Endothelial cell of umbilical vein (primary cell): ENCODE results near the gene LPP. TPM values are rescaled to one million over a fixed set of nuclear protein-coding genes. Genes with fewer than 3 reads are reported as not detected.

Experiments
- BruUV-seq: library from RNA; stranded (reverse); fragments of 400-500 nt; replicated peaks from 2 replicates; lab custom pipeline; 2021; lab: Mats Ljungman, UMichigan
- CTCF ChIA-PET: fragments of 300-600, 350-600 bp; sonication (Branson Sonifier 250); formaldehyde crosslinking; loops from one replicate; lab custom pipeline; 2021; ENCODE audit warnings: antibody characterized with exemption, inconsistent platforms; lab: Charles Lee
- POLR2A ChIA-PET: fragments of 300-600, 350-600 bp; sonication (Branson Sonifier 250); formaldehyde crosslinking; loops from one replicate; lab custom pipeline; 2021; ENCODE audit warnings: antibody characterized with exemption, inconsistent platforms; lab: Charles Lee
- DNase-seq: peaks from one replicate; pipeline ENCODE4 v3.0.0-alpha.2; 2011; ENCODE audit warnings: low read depth, low spot score
- FAIRE-seq: peaks from 2 replicates; lab custom pipeline; 2011; peaks lifted over from hg19 to GRCh38; lab: Jason Lieb, UNC
- H2AFZ ChIP-seq: 2 replicates; pipeline ENCODE4 v1.6.0; 2012; ENCODE audit warnings: low read depth, low read length, control low read depth, inconsistent platforms
- H3K27ac ChIP-seq: 2 replicates; pipeline ENCODE4 v1.5.1; 2011; ENCODE audit warnings: low read depth, mild to moderate bottlenecking, control low read depth, low read length, moderate library complexity; ENCODE audit not compliant: insufficient read depth
- H3K27me3 ChIP-seq, 2 experiments: 2 replicates each; pipeline versions ENCODE4 v1.6.0 to v1.6.1; 2011; ENCODE audit warnings: low read length in 2 of 2, mixed read lengths in 1 of 2; ENCODE audit not compliant: control insufficient read depth in 2 of 2, insufficient read depth in 2 of 2
- H3K36me3 ChIP-seq, 2 experiments: 2 replicates in 1 of 2; 3 replicates in 1 of 2; pipeline ENCODE4 v1.5.1; 2011; ENCODE audit warnings: low read length in 2 of 2, mild to moderate bottlenecking in 1 of 2, moderate library complexity in 1 of 2; ENCODE audit not compliant: control insufficient read depth in 2 of 2, insufficient read depth in 2 of 2; ENCODE audit errors: extremely low read depth in 1 of 2
- H3K4me1 ChIP-seq: 3 replicates; pipeline ENCODE4 v1.5.1; 2011; ENCODE audit warnings: mild to moderate bottlenecking, low read length; ENCODE audit not compliant: control insufficient read depth, insufficient read depth; ENCODE audit errors: extremely low read depth
- H3K4me2 ChIP-seq: 2 replicates; pipeline ENCODE4 v1.6.1; 2011; ENCODE audit warnings: low read length, control low read depth, mixed read lengths; ENCODE audit not compliant: insufficient read depth
- H3K4me3 ChIP-seq, 3 experiments: fragments of 200-600 bp in 1 of 3; sonication (generic), shearing (Covaris generic) in 1 of 3; replicated peaks in 1 of 3; 2 replicates each; pipeline ENCODE4 v1.5.1; 2011 to 2016; ENCODE audit warnings: control low read depth in 3 of 3, low read length in 3 of 3, mild to moderate bottlenecking in 2 of 3, inconsistent platforms in 1 of 3, low read depth in 1 of 3, moderate library complexity in 1 of 3; ENCODE audit not compliant: insufficient read depth in 1 of 3
- H3K79me2 ChIP-seq: 2 replicates; pipeline ENCODE4 v1.6.0; 2012; ENCODE audit warnings: low read length, inconsistent platforms; ENCODE audit not compliant: control insufficient read depth, insufficient read depth
- H3K9ac ChIP-seq: replicated peaks from 2 replicates; pipeline ENCODE3; 2011; ENCODE audit warnings: low read length, control low read depth; ENCODE audit not compliant: insufficient read depth; ENCODE audit errors: extremely low read depth
- H3K9me1 ChIP-seq: replicated peaks from 3 replicates; pipeline ENCODE4 v1.6.0; 2011; ENCODE audit warnings: mild to moderate bottlenecking, low read length; ENCODE audit not compliant: control insufficient read depth, insufficient read depth; ENCODE audit errors: extremely low read depth
- H3K9me3 ChIP-seq: replicated peaks from 2 replicates; pipeline ENCODE4 v1.5.1; 2012; ENCODE audit warnings: low read length, inconsistent platforms; ENCODE audit not compliant: control insufficient read depth, insufficient read depth
- H4K20me1 ChIP-seq: replicated peaks from 2 replicates; pipeline ENCODE3; 2011; ENCODE audit warnings: mild to moderate bottlenecking, low read length; ENCODE audit not compliant: control insufficient read depth, insufficient read depth; ENCODE audit errors: extremely low read depth
- EZH2 ChIP-seq: IDR thresholded peaks from 2 replicates; pipeline ENCODE4 v1.6.1; 2012; ENCODE audit warnings: borderline replicate concordance, low read depth, mild to moderate bottlenecking, moderate library complexity, low read length, inconsistent platforms; ENCODE audit not compliant: severe bottlenecking
- FOS ChIP-seq: IDR thresholded peaks from 2 replicates; pipeline ENCODE4 v1.6.1; 2011; ENCODE audit warnings: mild to moderate bottlenecking, low read length, moderate library complexity, borderline replicate concordance; ENCODE audit not compliant: insufficient read depth
- GATA2 ChIP-seq: IDR thresholded peaks from 2 replicates; pipeline ENCODE4 v1.7.0; 2011; ENCODE audit warnings: low read depth, mild to moderate bottlenecking, moderate library complexity, mixed read lengths, low read length; ENCODE audit not compliant: insufficient read length, insufficient read depth
- JUN ChIP-seq: IDR thresholded peaks from 2 replicates; pipeline ENCODE4 v1.6.1; 2011; ENCODE audit warnings: borderline replicate concordance, low read depth; ENCODE audit not compliant: insufficient read length, insufficient read depth
- MAX ChIP-seq: IDR thresholded peaks from 2 replicates; pipeline ENCODE4 v1.6.1; 2011; ENCODE audit not compliant: insufficient read depth, insufficient read length
- MYC ChIP-seq: IDR thresholded peaks from one replicate; pipeline ENCODE4 v1.6.1; 2011; ENCODE audit warnings: mild to moderate bottlenecking, low read depth, low read length
- POLR2A ChIP-seq: IDR thresholded peaks from 2 replicates; pipeline ENCODE4 v1.6.1; 2012; ENCODE audit warnings: low read depth, mild to moderate bottlenecking, control low read depth, low read length
- POLR2AphosphoS5 ChIP-seq: IDR thresholded peaks from 2 replicates; pipeline ENCODE4 v1.6.1; 2012; ENCODE audit warnings: low read depth, mild to moderate bottlenecking, control low read depth, low read length, moderate library complexity; ENCODE audit not compliant: insufficient read depth
- dilution Hi-C: fragments of 300-500 bp; cut with MboI; formaldehyde crosslinking; loops from one replicate; pipeline ENCODE4 v1.15.0; 2019; ENCODE audit warnings: low sequenced_read_pairs; ENCODE audit not compliant: extremely low pct_ligation_motif_present
- intact Hi-C: fragments of 100-400 bp; cut with micrococcal nuclease; formaldehyde crosslinking; loops from one replicate; pipeline ENCODE4 v1.10.0; 2022
- polyA plus RNA-seq, 4 experiments: library from polyadenylated mRNA; depleted of rRNA in 3 of 4; stranded (reverse) in 3 of 4; unstranded in 1 of 4; fragments of >200 nt; gene quantifications; 2 replicates each; pipeline versions ENCODE4 v1.2.1 to v1.2.3, GENCODE V29; 2011 to 2012; ENCODE audit warnings: missing spikeins in 1 of 4
- total RNA-seq: library from RNA; stranded (reverse); gene quantifications from 2 replicates; pipeline ENCODE4 v1.2.3, GENCODE V29; 2021
- TF ChIP-seq, protein P1 (sequence below), 2 donors: IDR thresholded peaks; 1 replicate in 1 of 2; 2 replicates in 1 of 2; pipeline ENCODE4 v1.5.1; 2011; ENCODE audit warnings: low read length in 2 of 2, mild to moderate bottlenecking in 2 of 2, moderate library complexity in 2 of 2, control low read depth in 1 of 2, inconsistent platforms in 1 of 2, low read depth in 1 of 2; ENCODE audit not compliant: insufficient read depth in 1 of 2; ENCODE audit errors: extremely low read depth in 1 of 2

The LPP gene
- total and polyA plus RNA-seq, 2 donors (not counting 3 experiments of a cell fraction or from before 2014, with no cell fraction given) = 16.9 to 153 TPM

GRCh38 chr3:188832961-188833721 is 679.2 kb downstream of the LPP start:
- no peaks in the 10 kb centered on the region for H3K9me3 ChIP-seq
- H3K27me3 ChIP-seq = no peaks in the 10 kb centered on the region
- no peaks in the 10 kb centered on the region for H3K4me1 ChIP-seq
- H3K79me2 ChIP-seq = no peaks in the 10 kb centered on the region
- FAIRE-seq = no peak
- H3K9me1 ChIP-seq = no peaks in the 10 kb centered on the region
- BruUV-seq = no TSS peak
- ChIA-PET POLR2A (no interaction called here), CTCF (interaction anchor here (0.5 to 3.1 kb wide), 2 partner anchors 118 to 121 kb away, joined by 3 to 26 read pairs; no protein-coding TSS in a partner anchor)
- intact Hi-C loops (no loop called here), dilution Hi-C loops (no loop called here)
- no peak overlapping the region for H3K9ac ChIP-seq
- no peak for TF ChIP-seq POLR2A
- no peak overlapping the region for H3K27ac ChIP-seq
- H3K4me2 ChIP-seq = no peak overlapping the region
- DNase-seq = no peak
- H3K4me3 ChIP-seq = no peak overlapping the region
- no peaks in the 10 kb centered on the region for H4K20me1 ChIP-seq
- no peaks in the 10 kb centered on the region for H3K36me3 ChIP-seq
- no peak overlapping the region for H2AFZ ChIP-seq

- Histone ChIP-seq H3K79me2 (no peaks in the 10 kb centered on the region), H3K36me3 (no peaks in the 10 kb centered on the region), H3K27ac (no peak overlapping the region), H3K4me2 (no peak overlapping the region), H3K27me3 (no peaks in the 10 kb centered on the region), H3K9ac (no peak overlapping the region), H3K4me1 (no peaks in the 10 kb centered on the region), H3K9me1 (no peaks in the 10 kb centered on the region), H4K20me1 (no peaks in the 10 kb centered on the region), H3K9me3 (no peaks in the 10 kb centered on the region), H3K4me3 (no peak overlapping the region), H2AFZ (no peak overlapping the region)
- ChIA-PET POLR2A (no interaction called here), CTCF (interaction anchor here (1.8 kb wide), 1 partner anchor 120 kb away, joined by 4 read pairs; no protein-coding TSS in a partner anchor)
- BruUV-seq = no TSS peak
- DNase-seq (no peak), FAIRE-seq (no peak)
- intact Hi-C loops (no loop called here), dilution Hi-C loops (no loop called here)
- TF ChIP-seq JUN (no peak), POLR2AphosphoS5 (no peak), EZH2 (no peak), POLR2A (no peak), MAX (no peak), FOS (no peak), GATA2 (no peak), MYC (no peak)
- TF ChIP-seq, protein P1, sequence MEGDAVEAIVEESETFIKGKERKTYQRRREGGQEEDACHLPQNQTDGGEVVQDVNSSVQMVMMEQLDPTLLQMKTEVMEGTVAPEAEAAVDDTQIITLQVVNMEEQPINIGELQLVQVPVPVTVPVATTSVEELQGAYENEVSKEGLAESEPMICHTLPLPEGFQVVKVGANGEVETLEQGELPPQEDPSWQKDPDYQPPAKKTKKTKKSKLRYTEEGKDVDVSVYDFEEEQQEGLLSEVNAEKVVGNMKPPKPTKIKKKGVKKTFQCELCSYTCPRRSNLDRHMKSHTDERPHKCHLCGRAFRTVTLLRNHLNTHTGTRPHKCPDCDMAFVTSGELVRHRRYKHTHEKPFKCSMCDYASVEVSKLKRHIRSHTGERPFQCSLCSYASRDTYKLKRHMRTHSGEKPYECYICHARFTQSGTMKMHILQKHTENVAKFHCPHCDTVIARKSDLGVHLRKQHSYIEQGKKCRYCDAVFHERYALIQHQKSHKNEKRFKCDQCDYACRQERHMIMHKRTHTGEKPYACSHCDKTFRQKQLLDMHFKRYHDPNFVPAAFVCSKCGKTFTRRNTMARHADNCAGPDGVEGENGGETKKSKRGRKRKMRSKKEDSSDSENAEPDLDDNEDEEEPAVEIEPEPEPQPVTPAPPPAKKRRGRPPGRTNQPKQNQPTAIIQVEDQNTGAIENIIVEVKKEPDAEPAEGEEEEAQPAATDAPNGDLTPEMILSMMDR (IDR thresholded peaks at IDR 0.05; ENCODE audit: extremely low read depth in 1 of 2, insufficient read depth in 1 of 2, low read depth in 1 of 2, low read length in 2 of 2) = no peak
Measured at GRCh38 chr3:188834349-188834748, 680.4 kb downstream of the LPP start.
